Measurements from ENCODE around the gene ARHGEF9. TPM values are rescaled to one million over a fixed set of nuclear protein-coding genes. Genes with fewer than 3 reads are reported as not detected.

The ARHGEF9 gene
- total and polyA plus RNA-seq, 2 of the 8 experiments (the other 6 are each of a cell fraction or from before 2014, with no cell fraction given) = 28.7 to 31.8 TPM

DNA sequence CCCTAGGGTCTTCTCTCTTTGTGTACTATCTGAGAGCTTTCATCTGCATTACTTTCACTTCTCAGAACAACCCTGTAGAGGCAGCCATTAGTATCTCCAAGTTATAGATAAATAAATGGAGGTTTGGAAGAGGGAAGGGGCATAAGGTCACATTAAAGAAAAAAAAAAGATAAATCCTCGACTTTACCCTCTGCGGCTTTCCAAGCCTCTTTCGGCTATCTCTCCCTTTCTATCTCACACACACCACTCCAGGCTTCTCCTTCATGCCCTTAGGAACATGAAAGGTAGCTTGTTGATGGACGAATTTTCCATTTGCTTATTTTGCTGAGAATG, 660 bp upstream of the ARHGEF9 start:
- H2BK20ac ChIP-seq (ENCODE audit: low read length) = no peak overlapping the region
- ChIA-PET CTCF (ENCODE audit: partially characterized antibody) (no interaction called here), POLR2A (ENCODE audit: partially characterized antibody) (interaction anchor here (0.8 to 2.0 kb wide), 4 partner anchors 23 to 63 kb away, joined by 3 to 9 read pairs (median 4); no protein-coding TSS in a partner anchor)
- DNase-seq (ENCODE audit: low read depth in 1 of 2, low spot score in 2 of 2) = no peak
- H2BK12ac ChIP-seq (ENCODE audit: low read depth, low read length) = no peak overlapping the region
- no peak overlapping the region for H3K56ac ChIP-seq (replicated peaks; ENCODE audit: insufficient read length, low read depth, low read length)
- peak overlapping the region; percentile 84 to 92 for H3K4me2 ChIP-seq (ENCODE audit: insufficient read depth in 1 of 2, low read depth in 2 of 2, low read length in 2 of 2)
- no peak overlapping the region for H4K8ac ChIP-seq (ENCODE audit: extremely low read depth, insufficient read depth, low read length)
- 40% methylated on average over 4 of the region's 4 CpGs; no CpG with 5 or more reads in 1 of the 2 experiments for WGBS, 2 experiments (ENCODE audit: extremely low coverage in 1 of 2, insufficient coverage in 1 of 2, insufficient read length in 1 of 2, insufficient replicate concordance in 2 of 2, low coverage in 1 of 2, low lambda C conversion rate in 2 of 2, missing lambda C conversion rate in 1 of 2)
- FAIRE-seq = peak; percentile 57
- no peaks in the 10 kb centered on the region for H4K20me1 ChIP-seq (replicated peaks in 1 of 2; ENCODE audit: control insufficient read depth in 1 of 2, insufficient read depth in 2 of 2, low read length in 2 of 2)
- H3K79me1 ChIP-seq (ENCODE audit: low read depth, low read length) = no peaks in the 10 kb centered on the region; the same call in 1 of the 2 replicates
- peak overlapping the region; percentile 85; the same call in 1 of the 2 replicates for H2BK5ac ChIP-seq (ENCODE audit: low read depth, low read length)
- no peak overlapping the region; the same call in 1 of the 2 replicates for H3K18ac ChIP-seq (ENCODE audit: extremely low read depth, low read length)
- H3K23me2 ChIP-seq (ENCODE audit: low read depth, low read length) = no peaks in the 10 kb centered on the region
- H2BK120ac ChIP-seq (replicated peaks; ENCODE audit: low read depth, low read length) = peak overlapping the region; percentile 84
- peak overlapping the region; percentile 8 to 77 (median 44); a peak in 4 of 8 replicates for H3K4me3 ChIP-seq (ENCODE audit: extremely low read depth in 1 of 4, insufficient read depth in 2 of 4, low read depth in 3 of 4, low read length in 4 of 4)
- H4K91ac ChIP-seq (replicated peaks; ENCODE audit: insufficient read length, low read length) = peak overlapping the region; percentile 22
- no peak overlapping the region for H3K23ac ChIP-seq (ENCODE audit: insufficient read length)
- peaks cover 0 to 7% (median 0%) of the 10 kb centered on the region in 4 experiments; a peak in 2 of 7 replicates for H3K4me1 ChIP-seq (replicated peaks in 1 of 4; ENCODE audit: control insufficient read depth in 3 of 4, insufficient read depth in 4 of 4, low read length in 3 of 4)
- no peak overlapping the region for H3K14ac ChIP-seq (ENCODE audit: insufficient read length)
- peak overlapping the region; percentile 63; the same call in 1 of the 2 replicates for H3K27ac ChIP-seq (ENCODE audit: low read depth, low read length)
- no peak overlapping the region for H4K5ac ChIP-seq (ENCODE audit: insufficient read length, low read depth, low read length)
- no peak overlapping the region for H2AFZ ChIP-seq (ENCODE audit: low read length)
- H3K9ac ChIP-seq (replicated peaks in 1 of 4; ENCODE audit: extremely low read depth in 1 of 4, low read depth in 3 of 4, low read length in 3 of 4) = no peak overlapping the region
- no peak overlapping the region for H2AK5ac ChIP-seq (ENCODE audit: low read depth, low read length)
- H3K79me2 ChIP-seq (ENCODE audit: control insufficient read depth in 1 of 2, insufficient read depth in 2 of 2, low read length in 2 of 2) = peaks cover 0 to 37% of the 10 kb centered on the region in 2 experiments; a peak in 2 of 4 replicates
- H3K36me3 ChIP-seq (ENCODE audit: control insufficient read depth in 2 of 4, insufficient read depth in 4 of 4, low read length in 3 of 4) = peaks cover 0 to 5% (median under 1%) of the 10 kb centered on the region in 4 experiments; a peak in 1 of 8 replicates
- H2BK15ac ChIP-seq (ENCODE audit: low read length) = no peak overlapping the region
- no peaks in the 10 kb centered on the region for H3K9me3 ChIP-seq (ENCODE audit: insufficient read depth in 2 of 2, low read depth in 1 of 2, low read length in 1 of 2)
- H3K27me3 ChIP-seq (replicated peaks in 1 of 4; ENCODE audit: control insufficient read depth in 3 of 4, extremely low read depth in 1 of 4, insufficient read depth in 3 of 4, low read length in 3 of 4) = no peaks in the 10 kb centered on the region
- no peak overlapping the region for H3K4ac ChIP-seq (replicated peaks; ENCODE audit: insufficient read length, low read depth, low read length)
- TF ChIP-seq TAF7 (optimal IDR thresholded peaks at IDR 0.05; ENCODE audit: borderline replicate concordance, low read depth, low read length) = no peak
- no peak for TF ChIP-seq NRF1 (IDR thresholded peaks at IDR 0.05; ENCODE audit: low read depth, low read length)
- TF ChIP-seq RXRA (IDR thresholded peaks at IDR 0.05; ENCODE audit: insufficient read depth, low read depth, low read length) = no peak
- no peak for TF ChIP-seq GTF2F1 (IDR thresholded peaks at IDR 0.05; ENCODE audit: borderline replicate concordance, low read depth, low read length)
- TF ChIP-seq, protein P1, sequence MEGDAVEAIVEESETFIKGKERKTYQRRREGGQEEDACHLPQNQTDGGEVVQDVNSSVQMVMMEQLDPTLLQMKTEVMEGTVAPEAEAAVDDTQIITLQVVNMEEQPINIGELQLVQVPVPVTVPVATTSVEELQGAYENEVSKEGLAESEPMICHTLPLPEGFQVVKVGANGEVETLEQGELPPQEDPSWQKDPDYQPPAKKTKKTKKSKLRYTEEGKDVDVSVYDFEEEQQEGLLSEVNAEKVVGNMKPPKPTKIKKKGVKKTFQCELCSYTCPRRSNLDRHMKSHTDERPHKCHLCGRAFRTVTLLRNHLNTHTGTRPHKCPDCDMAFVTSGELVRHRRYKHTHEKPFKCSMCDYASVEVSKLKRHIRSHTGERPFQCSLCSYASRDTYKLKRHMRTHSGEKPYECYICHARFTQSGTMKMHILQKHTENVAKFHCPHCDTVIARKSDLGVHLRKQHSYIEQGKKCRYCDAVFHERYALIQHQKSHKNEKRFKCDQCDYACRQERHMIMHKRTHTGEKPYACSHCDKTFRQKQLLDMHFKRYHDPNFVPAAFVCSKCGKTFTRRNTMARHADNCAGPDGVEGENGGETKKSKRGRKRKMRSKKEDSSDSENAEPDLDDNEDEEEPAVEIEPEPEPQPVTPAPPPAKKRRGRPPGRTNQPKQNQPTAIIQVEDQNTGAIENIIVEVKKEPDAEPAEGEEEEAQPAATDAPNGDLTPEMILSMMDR (IDR thresholded peaks at IDR 0.05; ENCODE audit: control extremely low read depth in 1 of 3, insufficient read depth in 1 of 3, low read depth in 1 of 3, low read length in 3 of 3) = no peak
- TF ChIP-seq TCF12 (IDR thresholded peaks at IDR 0.05; ENCODE audit: low read depth, low read length) = no peak
- no peak for TF ChIP-seq CREB1 (IDR thresholded peaks at IDR 0.05)
- no peak for TF ChIP-seq CHD1 (IDR thresholded peaks at IDR 0.05; ENCODE audit: low read depth, low read length)
- no peak for TF ChIP-seq SP2 (IDR thresholded peaks at IDR 0.05; ENCODE audit: low read length)
- TF ChIP-seq BRCA1 (IDR thresholded peaks at IDR 0.05; ENCODE audit: low read depth, low read length) = no peak
- no peak for TF ChIP-seq KDM5A (IDR thresholded peaks at IDR 0.05; ENCODE audit: low read length)
- no peak for TF ChIP-seq NANOG (IDR thresholded peaks at IDR 0.05; ENCODE audit: insufficient read depth, low read depth, low read length, poor library complexity, severe bottlenecking)
